ENCODE measurements around the gene USF1. TPM values are rescaled to one million over a fixed set of nuclear protein-coding genes. Genes with fewer than 3 reads are reported as not detected.

The USF1 gene
- total RNA-seq, 1 donor from 2014 or later: 74.4 TPM

- Histone ChIP-seq H3K79me2 (ENCODE audit: low read depth) (no peaks in the 10 kb centered on the region), H3K27me3 (peaks cover 10% of the 10 kb centered on the region), H3K4me1 (no peaks in the 10 kb centered on the region), H3K9me3 (ENCODE audit: low read depth) (no peaks in the 10 kb centered on the region), H3K9ac (no peak overlapping the region), H4K20me1 (ENCODE audit: low read depth) (no peaks in the 10 kb centered on the region), H3K27ac (no peak overlapping the region), H3F3A (ENCODE audit: low read depth) (no peaks in the 10 kb centered on the region), H3K36me3 (no peaks in the 10 kb centered on the region), H3K4me3 (no peak overlapping the region), H2AFZ (replicated peaks) (no peak overlapping the region), H3K4me2 (no peak overlapping the region)
- no peaks in the 10 kb centered on the region for H3K4me1 Mint-ChIP-seq
- H3K36me3 Mint-ChIP-seq: no peaks in the 10 kb centered on the region
- H3K27me3 Mint-ChIP-seq (ENCODE audit: insufficient read depth, low read depth): peaks cover 6% of the 10 kb centered on the region
- peak overlapping the region; percentile 53 for H3K4me3 Mint-ChIP-seq
- no peaks in the 10 kb centered on the region for H3K9me3 Mint-ChIP-seq
- DNase-seq (ENCODE audit: low spot score): no peak
- TF ChIP-seq EZH2phosphoT487 (IDR thresholded peaks at IDR 0.05): no peak
- no peak for TF ChIP-seq EZH2 (IDR thresholded peaks at IDR 0.05)
- no peak for TF ChIP-seq CTCF (IDR thresholded peaks at IDR 0.05)
- no peak overlapping the region for H3K27ac Mint-ChIP-seq
Measured at GRCh38 chr1:161061419-161061818, 15.6 kb upstream of the USF1 start.

- Histone ChIP-seq H3K27me3 (peaks cover 8% of the 10 kb centered on the region), H3K4me3 (no peak overlapping the region), H2AFZ (replicated peaks) (no peak overlapping the region), H3F3A (ENCODE audit: low read depth) (no peaks in the 10 kb centered on the region), H3K79me2 (ENCODE audit: low read depth) (no peaks in the 10 kb centered on the region), H3K4me2 (no peak overlapping the region), H3K4me1 (no peaks in the 10 kb centered on the region), H3K27ac (no peak overlapping the region), H3K9ac (no peak overlapping the region), H4K20me1 (ENCODE audit: low read depth) (no peaks in the 10 kb centered on the region), H3K36me3 (no peaks in the 10 kb centered on the region), H3K9me3 (ENCODE audit: low read depth) (no peaks in the 10 kb centered on the region)
- no peak overlapping the region for H3K4me3 Mint-ChIP-seq
- no peaks in the 10 kb centered on the region for H3K36me3 Mint-ChIP-seq
- no peaks in the 10 kb centered on the region for H3K4me1 Mint-ChIP-seq
- H3K27ac Mint-ChIP-seq: no peak overlapping the region
- no peak for DNase-seq (ENCODE audit: low spot score)
- H3K27me3 Mint-ChIP-seq (ENCODE audit: insufficient read depth, low read depth): peaks cover 6% of the 10 kb centered on the region
- TF ChIP-seq EZH2 (IDR thresholded peaks at IDR 0.05): no peak
- no peak for TF ChIP-seq EZH2phosphoT487 (IDR thresholded peaks at IDR 0.05)
- TF ChIP-seq CTCF (IDR thresholded peaks at IDR 0.05): no peak
- H3K9me3 Mint-ChIP-seq: no peaks in the 10 kb centered on the region
Measured at GRCh38 chr1:161059293-161059692, 13.5 kb upstream of the USF1 start.

GRCh38 chr1:161054805-161055204 is 9.0 kb upstream of the USF1 start:
- no peaks in the 10 kb centered on the region for H3K36me3 Mint-ChIP-seq
- H3K4me3 ChIP-seq: no peak overlapping the region
- H3K9me3 ChIP-seq (ENCODE audit: low read depth): no peaks in the 10 kb centered on the region
- H3K9ac ChIP-seq: no peak overlapping the region
- no peaks in the 10 kb centered on the region for H3K27me3 Mint-ChIP-seq (ENCODE audit: insufficient read depth, low read depth)
- no peak overlapping the region for H3K27ac ChIP-seq
- H3K4me3 Mint-ChIP-seq: no peak overlapping the region
- no peak overlapping the region for H3K27ac Mint-ChIP-seq
- H3K4me1 ChIP-seq: no peaks in the 10 kb centered on the region
- no peak overlapping the region for H3K4me2 ChIP-seq
- TF ChIP-seq EZH2phosphoT487 (IDR thresholded peaks at IDR 0.05) (no peak), CTCF (IDR thresholded peaks at IDR 0.05) (peak; percentile 24)
- H3F3A ChIP-seq (ENCODE audit: low read depth): no peaks in the 10 kb centered on the region
- H3K4me1 Mint-ChIP-seq: no peaks in the 10 kb centered on the region
- peaks cover 2% of the 10 kb centered on the region for H3K9me3 Mint-ChIP-seq
- H3K79me2 ChIP-seq (ENCODE audit: low read depth): no peaks in the 10 kb centered on the region
- H4K20me1 ChIP-seq (ENCODE audit: low read depth): no peaks in the 10 kb centered on the region
- H3K27me3 ChIP-seq: no peaks in the 10 kb centered on the region
- DNase-seq (ENCODE audit: low spot score): no peak
- H2AFZ ChIP-seq (replicated peaks): no peak overlapping the region
- H3K36me3 ChIP-seq: no peaks in the 10 kb centered on the region

All from neural progenitor cell (in vitro differentiated cells).